SHP77 treated with DMSO at 0.1 percent for 48 hours (cell line): ENCODE measurements around the gene GPR176.

ENCODE experiments used
- DNase-seq: peaks from one replicate; lab custom pipeline; 2025; lab: John Stamatoyannopoulos, UW

Gene GPR176

GRCh38 chr15:39919748-39920509, at the start of gene GPR176:
GPR176 (minus strand) TSS chr15:39920266; CDS start chr15:39920026, 240 bp downstream.
- DNase-seq, result no peak

- no peak for DNase-seq
Measured at GRCh38 chr15:39969002-39969394, 48.9 kb upstream of the GPR176 start.

GRCh38 chr15:39968273-39969001, 48.4 kb upstream of the GPR176 start:
- no peak for DNase-seq

GRCh38 chr15:39966521-39966920, 46.5 kb upstream of the GPR176 start:
- no peak for DNase-seq

- DNase-seq, result no peak
Measured at GRCh38 chr15:39963786-39964185, 43.7 kb upstream of the GPR176 start.

GRCh38 chr15:39961051-39961450, 41.0 kb upstream of the GPR176 start:
- no peak for DNase-seq

GRCh38 chr15:39960411-39960810, 40.3 kb upstream of the GPR176 start:
- DNase-seq, result no peak

GRCh38 chr15:39959411-39959810, 39.3 kb upstream of the GPR176 start:
- DNase-seq, result no peak

GRCh38 chr15:39957481-39957880, 37.4 kb upstream of the GPR176 start:
- DNase-seq, result no peak

- no peak for DNase-seq
Measured at GRCh38 chr15:39953521-39953920, 33.5 kb upstream of the GPR176 start.

GRCh38 chr15:39951561-39951960, 31.5 kb upstream of the GPR176 start:
- DNase-seq, result no peak

- DNase-seq, result no peak
Measured at GRCh38 chr15:39948817-39949216, 28.8 kb upstream of the GPR176 start.

GRCh38 chr15:39947401-39948197, 27.5 kb upstream of the GPR176 start:
- no peak for DNase-seq

GRCh38 chr15:39946862-39947261, 26.8 kb upstream of the GPR176 start:
- DNase-seq, result no peak

GRCh38 chr15:39944726-39945125, 24.7 kb upstream of the GPR176 start:
- no peak for DNase-seq

- DNase-seq, result no peak
Measured at GRCh38 chr15:39942753-39943150, 22.7 kb upstream of the GPR176 start.

GRCh38 chr15:39942101-39942752, 22.2 kb upstream of the GPR176 start:
- DNase-seq, result no peak

GRCh38 chr15:39939487-39940452, 19.7 kb upstream of the GPR176 start:
- DNase-seq, result no peak

GRCh38 chr15:39937696-39938095, 17.6 kb upstream of the GPR176 start:
- DNase-seq, result no peak

- no peak for DNase-seq
Measured at GRCh38 chr15:39936681-39937080, 16.6 kb upstream of the GPR176 start.

- no peak for DNase-seq
Measured at GRCh38 chr15:39936187-39936586, 16.1 kb upstream of the GPR176 start.
